Measurements from ENCODE around the gene GFRA3. TPM values are rescaled to one million over a fixed set of nuclear protein-coding genes. Genes with fewer than 3 reads are reported as not detected.

Gene GFRA3
- total RNA-seq, 3 donors from 2014 or later = not detected

DNA sequence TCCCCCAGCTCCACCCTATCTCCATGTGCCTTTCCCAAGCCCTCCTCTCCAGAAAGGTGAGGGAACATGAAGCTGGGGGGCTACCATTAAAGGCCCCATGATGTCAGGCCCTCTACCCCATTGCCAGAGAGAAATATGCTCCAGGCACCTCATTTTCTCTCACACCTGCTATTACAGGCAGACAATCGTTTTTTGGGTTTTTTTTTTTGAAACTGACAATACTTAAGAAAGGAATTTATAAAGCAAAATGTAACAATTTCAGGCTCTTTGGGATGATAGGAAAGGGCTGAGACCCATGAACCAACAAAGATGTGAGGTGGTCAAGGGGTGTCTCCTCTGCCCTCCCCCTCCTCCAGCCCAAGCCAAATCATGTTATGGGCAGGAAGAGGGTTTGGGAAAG, 1.5 kb upstream of the GFRA3 start:
- no peak for DNase-seq (ENCODE audit: low spot score in 2 of 2)
- peaks cover 0 to 5% of the 10 kb centered on the region in 2 donors for H3K27me3 ChIP-seq
- TF ChIP-seq POLR2A (IDR thresholded peaks at IDR 0.05) (no peak), POLR2AphosphoS5 (IDR thresholded peaks at IDR 0.05) (no peak), CTCF (IDR thresholded peaks at IDR 0.05) (no peak)
- no peaks in the 10 kb centered on the region for H3K36me3 ChIP-seq
- no peak overlapping the region for H3K27ac ChIP-seq
- intact Hi-C loops (cut with DNase I; ENCODE audit: low total_unique reads) = no loop called here
- H3K4me3 ChIP-seq = no peak overlapping the region
- H3K4me1 ChIP-seq = no peaks in the 10 kb centered on the region
- no peaks in the 10 kb centered on the region for H3K9me3 ChIP-seq

DNA sequence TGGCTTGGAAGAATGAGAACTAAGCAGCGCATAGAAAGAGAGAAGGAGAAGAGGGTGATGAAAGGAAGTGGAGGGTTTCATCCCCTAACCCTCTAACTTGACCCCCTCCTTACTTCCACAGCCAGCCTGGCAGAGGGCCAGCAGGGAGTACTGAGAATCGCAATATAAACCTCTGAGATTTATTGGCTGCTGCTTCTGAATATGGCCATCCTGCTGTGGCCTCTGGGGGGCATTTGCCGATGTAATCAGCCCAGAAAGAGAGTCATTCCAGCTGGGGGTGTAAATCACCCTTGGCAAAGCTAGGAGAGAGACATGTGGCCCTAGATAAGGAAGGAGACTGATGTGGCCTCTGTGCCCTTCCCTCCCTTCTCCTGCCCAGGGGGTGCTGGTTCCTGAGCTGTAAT, 960 bp upstream of the GFRA3 start:
- no peak for TF ChIP-seq POLR2A (IDR thresholded peaks at IDR 0.05)
- TF ChIP-seq POLR2AphosphoS5 (IDR thresholded peaks at IDR 0.05) = no peak
- TF ChIP-seq CTCF (IDR thresholded peaks at IDR 0.05) = no peak
- intact Hi-C loops (cut with DNase I; ENCODE audit: low total_unique reads) = no loop called here
- Histone ChIP-seq H3K4me1 (no peaks in the 10 kb centered on the region), H3K9me3 (no peaks in the 10 kb centered on the region), H3K27ac (no peak overlapping the region), H3K36me3 (no peaks in the 10 kb centered on the region), H3K4me3 (no peak overlapping the region), H3K27me3 (peaks cover 0 to 5% of the 10 kb centered on the region in 2 donors)
- no peak for DNase-seq (ENCODE audit: low spot score in 2 of 2)

- no peak overlapping the region for H3K27ac ChIP-seq
- H3K27me3 ChIP-seq = peaks cover 0 to 5% of the 10 kb centered on the region in 2 donors
- intact Hi-C loops (cut with DNase I; ENCODE audit: low total_unique reads) = no loop called here
- TF ChIP-seq POLR2AphosphoS5 (IDR thresholded peaks at IDR 0.05) = no peak
- no peak for TF ChIP-seq CTCF (IDR thresholded peaks at IDR 0.05)
- no peak for TF ChIP-seq POLR2A (IDR thresholded peaks at IDR 0.05)
- no peaks in the 10 kb centered on the region for H3K4me1 ChIP-seq
- no peaks in the 10 kb centered on the region for H3K36me3 ChIP-seq
- DNase-seq (ENCODE audit: low spot score in 2 of 2) = no peak
- H3K4me3 ChIP-seq = peak overlapping the region; percentile 23 to 70 (median 49)
- no peaks in the 10 kb centered on the region for H3K9me3 ChIP-seq
These were observed 610 bp downstream of the GFRA3 start for GRCh38 chr5:138273834-138274188.

DNA sequence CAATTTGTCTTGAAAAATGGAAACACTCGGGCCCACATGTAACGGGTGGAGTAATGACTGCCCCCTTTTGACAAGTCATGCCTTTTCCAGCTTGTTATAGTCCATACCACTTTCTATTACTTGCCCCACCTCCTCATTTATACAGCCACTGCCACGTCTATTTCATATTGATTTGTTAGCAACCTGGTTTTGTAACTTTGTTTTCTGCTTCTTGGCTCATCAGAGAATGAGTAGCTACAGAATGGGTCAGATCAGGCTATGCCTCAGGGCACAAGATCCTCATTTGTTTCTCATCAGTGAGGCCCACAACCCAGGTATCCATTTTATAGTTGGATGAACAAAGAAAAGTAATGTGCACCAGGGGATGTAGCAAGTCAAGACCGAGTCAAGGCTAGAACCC, 1.7 kb downstream of the GFRA3 start:
- TF ChIP-seq POLR2A (IDR thresholded peaks at IDR 0.05) = no peak
- TF ChIP-seq CTCF (IDR thresholded peaks at IDR 0.05) = no peak
- no peak for DNase-seq (ENCODE audit: low spot score in 2 of 2)
- no peaks in the 10 kb centered on the region for H3K4me1 ChIP-seq
- peaks cover 0 to 5% of the 10 kb centered on the region in 2 donors for H3K27me3 ChIP-seq
- no peak overlapping the region for H3K4me3 ChIP-seq
- H3K27ac ChIP-seq = no peak overlapping the region
- no peaks in the 10 kb centered on the region for H3K9me3 ChIP-seq
- no peaks in the 10 kb centered on the region for H3K36me3 ChIP-seq
- intact Hi-C loops (cut with DNase I; ENCODE audit: low total_unique reads) = no loop called here

DNA sequence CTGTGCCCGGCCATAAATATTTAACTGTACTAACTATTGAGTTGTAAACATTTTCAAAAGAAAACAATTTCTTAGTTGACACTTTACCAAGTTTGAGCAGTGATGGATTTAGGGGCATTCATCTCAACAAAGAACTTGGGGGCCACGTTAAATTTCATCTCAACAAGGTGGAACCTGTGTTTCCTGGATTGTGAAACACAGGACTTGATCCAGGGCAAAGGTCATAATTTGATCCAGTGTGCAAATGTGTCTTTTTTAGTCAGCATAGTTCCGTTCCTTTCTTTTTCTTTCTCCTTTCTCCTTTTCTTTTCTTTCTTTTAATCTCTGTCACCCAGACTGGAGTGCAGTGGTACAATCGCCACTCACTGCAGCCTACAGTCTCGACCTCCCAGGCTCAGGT, 3.1 kb downstream of the GFRA3 start:
- intact Hi-C loops (cut with DNase I; ENCODE audit: low total_unique reads) = no loop called here
- H3K9me3 ChIP-seq = no peaks in the 10 kb centered on the region
- TF ChIP-seq POLR2A (IDR thresholded peaks at IDR 0.05) (no peak), CTCF (IDR thresholded peaks at IDR 0.05) (no peak), POLR2AphosphoS5 (IDR thresholded peaks at IDR 0.05) (no peak)

More for the DNA sequence above, 3.1 kb downstream of the GFRA3 start:
- H3K36me3 ChIP-seq = no peaks in the 10 kb centered on the region
- H3K27me3 ChIP-seq = peaks cover 0 to 5% of the 10 kb centered on the region in 2 donors
- no peak for DNase-seq (ENCODE audit: low spot score in 2 of 2)
- H3K4me3 ChIP-seq = no peak overlapping the region
- H3K27ac ChIP-seq = no peak overlapping the region
- H3K4me1 ChIP-seq = no peaks in the 10 kb centered on the region

Measured in breast epithelium (tissue), 4 donors.